ENCODE data around the gene KDM4B.

KDM4B gene

DNA sequence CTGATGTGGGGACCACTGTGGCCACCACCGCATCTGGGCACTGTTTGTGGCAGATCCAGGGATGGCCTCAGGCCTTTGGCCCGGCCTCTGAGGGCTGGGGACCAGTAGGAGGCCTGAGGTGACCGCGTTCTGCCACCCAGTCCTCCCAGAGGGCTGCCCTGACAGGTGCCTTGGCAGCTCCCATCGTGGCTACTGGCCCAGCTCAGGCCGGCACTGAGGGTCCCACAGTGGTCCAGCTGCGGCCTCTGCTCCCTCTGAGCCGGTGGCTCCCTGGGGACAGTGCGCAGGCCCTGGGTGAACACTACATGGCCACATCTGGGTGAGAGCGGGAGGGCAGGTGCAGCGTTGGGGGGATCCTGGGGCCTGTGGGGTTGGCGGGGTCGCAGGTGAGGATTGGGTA, 61.9 kb downstream of the KDM4B start:
- TF ChIP-seq, protein P1, sequence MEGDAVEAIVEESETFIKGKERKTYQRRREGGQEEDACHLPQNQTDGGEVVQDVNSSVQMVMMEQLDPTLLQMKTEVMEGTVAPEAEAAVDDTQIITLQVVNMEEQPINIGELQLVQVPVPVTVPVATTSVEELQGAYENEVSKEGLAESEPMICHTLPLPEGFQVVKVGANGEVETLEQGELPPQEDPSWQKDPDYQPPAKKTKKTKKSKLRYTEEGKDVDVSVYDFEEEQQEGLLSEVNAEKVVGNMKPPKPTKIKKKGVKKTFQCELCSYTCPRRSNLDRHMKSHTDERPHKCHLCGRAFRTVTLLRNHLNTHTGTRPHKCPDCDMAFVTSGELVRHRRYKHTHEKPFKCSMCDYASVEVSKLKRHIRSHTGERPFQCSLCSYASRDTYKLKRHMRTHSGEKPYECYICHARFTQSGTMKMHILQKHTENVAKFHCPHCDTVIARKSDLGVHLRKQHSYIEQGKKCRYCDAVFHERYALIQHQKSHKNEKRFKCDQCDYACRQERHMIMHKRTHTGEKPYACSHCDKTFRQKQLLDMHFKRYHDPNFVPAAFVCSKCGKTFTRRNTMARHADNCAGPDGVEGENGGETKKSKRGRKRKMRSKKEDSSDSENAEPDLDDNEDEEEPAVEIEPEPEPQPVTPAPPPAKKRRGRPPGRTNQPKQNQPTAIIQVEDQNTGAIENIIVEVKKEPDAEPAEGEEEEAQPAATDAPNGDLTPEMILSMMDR (IDR thresholded peaks at IDR 0.05; ENCODE audit: poor library complexity, severe bottlenecking): no peak
- no peak for ATAC-seq (ENCODE audit: low read depth)
- Histone ChIP-seq H3K36me3 (ENCODE audit: low read depth) (peaks cover 10% of the 10 kb centered on the region), H3K4me1 (ENCODE audit: insufficient read depth, poor library complexity, severe bottlenecking) (no peaks in the 10 kb centered on the region), H3K9me3 (ENCODE audit: severe bottlenecking) (no peaks in the 10 kb centered on the region), H3K27me3 (ENCODE audit: insufficient read depth, poor library complexity, severe bottlenecking) (no peaks in the 10 kb centered on the region), H3K27ac (ENCODE audit: poor library complexity, severe bottlenecking) (no peak overlapping the region), H3K4me3 (ENCODE audit: severe bottlenecking) (no peak overlapping the region)
- no peak for DNase-seq (ENCODE audit: low spot score)

DNA sequence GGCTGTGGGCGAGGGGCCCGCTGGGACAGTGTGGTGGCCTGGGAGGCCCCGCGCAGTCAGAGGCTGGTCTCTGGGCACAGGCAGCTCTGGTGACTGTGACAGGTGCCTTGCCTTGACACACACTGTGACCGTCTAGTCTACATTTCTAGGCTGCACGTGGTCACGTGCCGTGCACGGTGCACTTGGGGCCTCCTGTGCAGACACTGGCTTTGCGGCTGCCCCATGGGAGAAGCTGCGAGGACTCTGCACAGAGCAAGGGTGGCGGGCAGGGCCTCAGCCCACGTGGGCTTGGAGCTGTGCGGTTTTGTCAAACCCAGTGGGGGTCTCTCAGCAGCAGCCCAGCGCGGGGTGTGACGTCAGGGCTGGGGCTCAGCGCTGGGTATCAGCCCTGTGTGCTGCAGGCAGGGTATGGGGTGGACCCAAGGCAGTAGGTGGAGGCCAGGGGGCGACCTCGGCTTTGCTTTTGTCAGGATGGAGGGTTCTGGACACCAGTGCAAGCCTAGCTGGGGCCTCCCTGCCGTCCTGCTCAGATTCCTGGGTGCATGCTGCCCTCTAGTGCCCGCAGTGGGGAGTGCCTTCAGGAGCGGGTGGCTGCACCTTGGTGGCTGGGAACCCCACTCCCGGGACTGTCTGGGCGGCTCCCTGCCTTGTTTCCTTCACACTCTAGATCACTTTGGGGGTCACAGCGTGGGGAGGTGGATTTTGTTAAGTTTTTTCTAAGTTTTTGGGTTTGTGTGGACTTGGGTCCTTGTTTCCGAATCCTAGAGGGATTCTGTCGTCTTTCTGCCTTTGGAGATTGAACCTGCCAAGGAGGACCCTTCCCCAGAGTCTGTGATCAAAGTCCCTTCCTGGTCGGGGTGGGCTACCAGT, 62.6 kb downstream of the KDM4B start:
- Histone ChIP-seq H3K36me3 (ENCODE audit: low read depth) (peaks cover 10% of the 10 kb centered on the region), H3K27me3 (ENCODE audit: insufficient read depth, poor library complexity, severe bottlenecking) (no peaks in the 10 kb centered on the region), H3K4me1 (ENCODE audit: insufficient read depth, poor library complexity, severe bottlenecking) (no peaks in the 10 kb centered on the region), H3K4me3 (ENCODE audit: severe bottlenecking) (no peak overlapping the region), H3K9me3 (ENCODE audit: severe bottlenecking) (no peaks in the 10 kb centered on the region), H3K27ac (ENCODE audit: poor library complexity, severe bottlenecking) (no peak overlapping the region)
- TF ChIP-seq, protein P1 (IDR thresholded peaks at IDR 0.05; ENCODE audit: poor library complexity, severe bottlenecking): peak; percentile 81
- DNase-seq (ENCODE audit: low spot score) (no peak), ATAC-seq (ENCODE audit: low read depth) (peak; percentile 90)

DNA sequence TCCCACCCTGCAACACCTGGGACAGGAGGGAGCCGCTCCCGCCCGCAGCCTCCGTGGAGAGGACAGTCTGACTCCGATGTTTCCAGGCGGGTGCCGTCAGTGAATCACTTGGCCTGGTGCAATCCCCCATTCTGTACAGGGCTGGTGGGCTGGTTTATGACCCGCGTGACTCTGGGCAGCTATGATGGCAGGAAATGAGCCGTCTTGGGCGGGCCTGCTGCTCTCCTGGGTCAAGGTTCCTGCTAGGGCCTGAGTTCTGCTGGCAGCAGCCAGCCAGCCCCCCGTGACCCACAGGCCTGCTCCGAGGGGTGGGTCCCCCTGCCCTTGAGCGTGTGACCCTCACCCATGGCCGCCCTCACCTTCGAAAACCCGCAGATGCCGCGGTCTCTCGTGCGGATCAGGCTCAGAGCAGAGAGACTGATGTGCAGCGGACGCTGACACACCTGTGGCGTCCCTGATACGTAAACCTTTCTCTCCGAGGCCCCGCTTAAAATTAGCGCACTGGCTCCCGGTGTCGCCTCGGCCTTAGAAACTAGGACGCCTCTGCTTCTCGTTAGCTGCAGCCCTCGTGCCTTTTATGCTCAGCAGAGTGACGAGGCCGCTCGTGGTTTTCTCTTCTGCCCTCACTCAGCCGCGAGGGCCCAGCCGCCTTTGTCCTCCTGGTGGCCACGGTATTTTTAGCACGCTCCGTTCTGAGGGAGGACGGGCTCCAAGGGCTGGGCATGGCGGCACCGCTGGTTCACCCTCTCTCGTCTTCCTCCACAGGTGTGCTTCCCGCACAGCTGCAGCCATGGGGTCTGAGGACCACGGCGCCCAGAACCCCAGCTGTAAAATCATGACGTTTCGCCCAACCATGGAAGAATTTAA, 63.4 kb downstream of the KDM4B start:
- peaks cover 4% of the 10 kb centered on the region for H3K4me1 ChIP-seq (ENCODE audit: insufficient read depth, poor library complexity, severe bottlenecking)
- no peak overlapping the region for H3K4me3 ChIP-seq (ENCODE audit: severe bottlenecking)
- H3K27ac ChIP-seq (ENCODE audit: poor library complexity, severe bottlenecking): no peak overlapping the region
- H3K27me3 ChIP-seq (ENCODE audit: insufficient read depth, poor library complexity, severe bottlenecking): no peaks in the 10 kb centered on the region
- peaks cover 10% of the 10 kb centered on the region for H3K36me3 ChIP-seq (ENCODE audit: low read depth)
- ATAC-seq (ENCODE audit: low read depth) (no peak), DNase-seq (ENCODE audit: low spot score) (no peak)
- TF ChIP-seq, protein P1 (IDR thresholded peaks at IDR 0.05; ENCODE audit: poor library complexity, severe bottlenecking): no peak
- H3K9me3 ChIP-seq (ENCODE audit: severe bottlenecking): no peaks in the 10 kb centered on the region

DNA sequence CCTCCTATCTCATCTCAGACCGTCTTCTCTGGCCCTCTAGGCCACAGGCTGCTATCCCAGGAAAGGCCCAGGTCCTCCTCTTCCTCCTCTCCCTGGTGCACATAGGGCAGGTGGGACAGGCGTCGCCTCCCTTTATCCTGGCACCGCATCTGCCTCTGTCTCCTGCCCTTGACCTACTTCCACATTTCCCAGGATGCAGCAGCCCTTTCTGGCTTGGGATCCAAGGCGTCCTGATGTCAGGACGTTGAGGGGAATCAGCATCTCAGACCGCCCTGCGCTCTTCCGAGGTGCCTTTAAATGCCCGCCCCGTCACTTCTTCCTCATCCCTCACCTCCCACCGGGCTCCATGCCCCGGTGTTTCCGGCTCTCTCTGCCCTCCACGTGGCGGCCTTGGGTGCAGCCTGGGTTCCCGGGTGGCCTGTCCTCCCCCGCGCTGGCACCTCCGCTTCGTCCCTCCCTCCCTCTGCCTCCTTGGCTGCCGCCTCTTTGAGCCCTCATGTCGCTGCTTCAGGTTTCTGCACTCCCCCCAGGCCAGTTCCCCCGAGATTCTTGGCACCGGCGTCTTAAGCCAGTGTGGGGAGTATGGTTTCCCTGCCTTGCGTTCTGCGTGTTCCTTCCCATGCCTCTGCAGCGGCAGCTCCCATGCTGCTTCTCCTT, 66.3 kb downstream of the KDM4B start:
- TF ChIP-seq, protein P1 (IDR thresholded peaks at IDR 0.05; ENCODE audit: poor library complexity, severe bottlenecking): no peak
- H3K36me3 ChIP-seq (ENCODE audit: low read depth): peaks cover 15% of the 10 kb centered on the region
- H3K4me1 ChIP-seq (ENCODE audit: insufficient read depth, poor library complexity, severe bottlenecking): peaks cover 4% of the 10 kb centered on the region
- no peak overlapping the region for H3K27ac ChIP-seq (ENCODE audit: poor library complexity, severe bottlenecking)
- no peaks in the 10 kb centered on the region for H3K9me3 ChIP-seq (ENCODE audit: severe bottlenecking)
- ATAC-seq (ENCODE audit: low read depth) (no peak), DNase-seq (ENCODE audit: low spot score) (no peak)
- no peak overlapping the region for H3K4me3 ChIP-seq (ENCODE audit: severe bottlenecking)
- H3K27me3 ChIP-seq (ENCODE audit: insufficient read depth, poor library complexity, severe bottlenecking): no peaks in the 10 kb centered on the region
